DMS114 treated with DMSO at 0.1 percent for 48 hours (cell line): Measurements from ENCODE around the gene UBASH3B.
"Not testable (repeated sequence)": the region's sequence is repeated elsewhere in the genome, so short reads cannot be mapped to it uniquely, and the experiment has no call there.

Experiments
- DNase-seq: peaks from one replicate; lab custom pipeline; 2025; ENCODE audit not compliant: unreplicated experiment; lab: John Stamatoyannopoulos, UW

Gene UBASH3B

DNA sequence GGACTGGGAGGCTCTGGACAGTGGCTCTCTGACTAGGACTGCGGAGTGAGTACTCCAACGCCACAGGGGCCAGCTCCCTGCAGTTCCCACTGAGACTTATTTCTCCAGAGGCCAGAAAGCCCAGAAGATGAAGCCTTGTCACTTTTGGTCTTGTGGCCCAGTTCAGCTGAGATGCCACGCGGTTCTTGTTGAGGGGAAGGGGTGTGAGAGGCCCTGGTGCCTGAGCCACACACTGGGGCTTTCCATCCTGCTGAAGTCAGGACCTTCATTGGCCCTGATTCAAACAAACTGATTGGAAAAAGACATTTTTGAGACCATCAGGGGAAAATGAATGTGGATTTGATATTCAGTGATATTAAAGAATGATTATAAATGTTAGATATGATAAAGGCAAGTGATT, 73.6 kb downstream of the UBASH3B start:
- DNase-seq, result no peak

GRCh38 chr11:122730694-122731093, 75.2 kb downstream of the UBASH3B start:
- DNase-seq, result not testable (repeated sequence)

DNA sequence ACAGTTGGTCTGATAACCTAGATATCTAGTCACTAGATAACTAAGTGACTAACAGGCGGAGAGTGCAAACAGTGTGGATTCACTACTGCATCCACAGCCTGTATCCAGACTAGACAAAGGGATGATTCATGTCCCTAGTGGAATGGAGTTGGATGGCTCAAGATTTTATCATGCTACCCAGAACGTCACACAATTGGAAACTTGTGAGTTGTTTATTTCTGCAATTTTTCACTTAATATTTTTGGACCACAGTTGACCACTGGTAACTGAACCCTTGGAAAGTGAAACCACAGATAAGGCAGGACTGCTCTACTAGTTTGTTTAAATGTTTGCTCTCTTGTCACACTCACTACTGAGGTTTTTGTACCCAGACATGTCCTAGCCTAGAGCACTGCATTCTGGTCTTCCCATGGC, 76.0 kb downstream of the UBASH3B start:
- no peak for DNase-seq

- no peak for DNase-seq
Observed at GRCh38 chr11:122732342-122733315, 77.1 kb downstream of the UBASH3B start.

DNA sequence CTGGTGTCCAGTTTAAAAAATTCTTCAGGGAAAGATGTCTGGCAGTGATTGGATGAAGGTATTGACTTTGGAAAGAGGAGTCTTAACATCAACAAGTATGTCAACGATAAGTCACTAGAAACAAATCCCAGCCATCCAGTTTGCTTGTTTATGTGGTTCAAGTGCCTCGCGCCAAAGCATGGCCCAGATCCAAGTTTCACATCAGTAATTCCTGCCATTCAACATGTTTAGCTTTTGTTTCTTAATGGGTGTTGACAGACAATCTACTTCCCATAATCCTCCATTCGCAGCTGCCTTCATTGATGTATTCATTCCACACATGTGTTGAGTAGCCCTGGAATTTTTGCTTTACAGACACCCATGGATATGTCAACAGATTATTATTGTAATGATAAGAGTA, 77.8 kb downstream of the UBASH3B start:
- DNase-seq, result no peak

GRCh38 chr11:122734848-122735496, 79.5 kb downstream of the UBASH3B start:
- no peak for DNase-seq

GRCh38 chr11:122737951-122738693, 82.6 kb downstream of the UBASH3B start:
- DNase-seq, result no peak

GRCh38 chr11:122741613-122742300, 86.2 kb downstream of the UBASH3B start:
- no peak for DNase-seq

DNA sequence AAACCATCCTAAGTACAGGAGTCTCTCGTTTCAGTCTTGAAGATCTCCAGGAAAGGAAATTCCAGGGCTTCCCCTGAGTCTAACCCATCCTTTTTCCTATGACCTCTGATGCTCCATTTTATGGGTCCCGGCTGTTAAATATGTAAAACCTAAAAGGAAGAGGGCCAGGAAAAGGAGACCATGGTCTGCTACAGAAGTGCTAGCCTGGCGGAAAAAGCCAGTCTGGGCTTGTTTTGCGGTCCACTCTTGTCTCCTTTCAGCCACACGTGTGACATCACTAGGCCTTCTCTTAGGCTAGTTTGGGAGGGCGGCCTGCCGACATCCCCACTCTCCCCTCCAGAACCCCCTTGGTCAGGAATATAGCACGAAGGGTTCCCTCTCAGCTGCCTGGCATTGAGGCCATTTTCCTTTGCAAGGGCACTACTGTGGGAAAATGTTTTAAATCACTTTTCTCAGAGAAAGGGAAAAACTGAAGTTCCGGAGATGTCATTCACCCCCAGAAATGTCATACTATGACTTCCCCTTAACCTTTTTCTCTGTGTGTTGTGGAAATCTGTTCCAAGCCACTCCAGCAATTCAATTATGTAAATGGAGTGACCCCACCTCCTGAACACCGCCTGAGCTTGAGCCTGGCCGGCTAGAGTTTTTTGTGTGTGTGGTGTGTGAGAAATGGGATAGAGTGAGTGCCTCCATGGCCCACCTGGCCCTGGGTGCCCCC, 86.9 kb downstream of the UBASH3B start:
- DNase-seq, result no peak

GRCh38 chr11:122743097-122743741, 87.7 kb downstream of the UBASH3B start:
- DNase-seq, result no peak

GRCh38 chr11:122743949-122744348, 88.4 kb downstream of the UBASH3B start:
- no peak for DNase-seq

- DNase-seq, result no peak
Observed at GRCh38 chr11:122744357-122744756, 88.8 kb downstream of the UBASH3B start.

DNA sequence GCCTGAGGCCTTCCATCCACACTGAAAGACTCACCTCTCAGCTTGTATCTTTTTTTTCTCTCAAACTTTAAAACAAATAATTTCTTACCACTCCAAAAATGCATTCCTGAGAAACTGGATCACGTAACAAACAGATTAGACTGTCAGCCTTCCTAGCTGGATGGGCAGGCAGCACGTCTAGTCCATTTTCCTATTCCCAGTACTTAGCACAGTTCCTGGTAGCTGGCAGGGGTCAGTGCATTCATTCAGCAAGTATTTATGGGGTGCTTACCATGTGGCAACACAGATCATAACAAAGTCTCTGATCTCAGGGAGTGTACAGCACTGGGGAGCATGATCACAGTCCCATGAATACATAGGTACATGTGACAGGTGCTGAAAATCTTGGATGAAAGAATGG, 89.6 kb downstream of the UBASH3B start:
- no peak for DNase-seq

GRCh38 chr11:122746050-122746478, 90.5 kb downstream of the UBASH3B start:
- no peak for DNase-seq

- DNase-seq, result no peak
Observed at GRCh38 chr11:122746611-122747244, 91.2 kb downstream of the UBASH3B start.

DNA sequence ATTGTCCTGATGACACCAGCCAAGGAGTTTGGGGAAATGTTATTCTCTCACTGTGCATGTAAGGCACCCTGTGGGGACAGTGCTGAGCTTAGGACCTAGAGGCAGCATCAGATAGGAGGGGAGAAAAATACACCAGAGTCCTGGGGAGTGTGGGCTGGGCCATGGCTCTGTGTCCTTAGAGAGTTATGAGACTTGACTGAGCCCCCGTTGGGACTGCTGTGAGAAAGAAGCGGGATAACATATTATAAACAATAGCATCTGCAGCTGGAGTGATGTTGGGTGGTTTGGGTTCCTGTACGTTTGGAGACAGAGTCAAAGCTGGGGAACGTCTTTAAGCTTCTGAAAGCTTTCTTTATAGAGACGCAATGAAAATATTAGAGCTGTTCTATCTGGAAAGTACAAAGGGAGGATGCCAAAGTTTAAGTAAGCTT, 91.8 kb downstream of the UBASH3B start:
- no peak for DNase-seq

- no peak for DNase-seq
Observed at GRCh38 chr11:122749005-122749687, 93.6 kb downstream of the UBASH3B start.

DNA sequence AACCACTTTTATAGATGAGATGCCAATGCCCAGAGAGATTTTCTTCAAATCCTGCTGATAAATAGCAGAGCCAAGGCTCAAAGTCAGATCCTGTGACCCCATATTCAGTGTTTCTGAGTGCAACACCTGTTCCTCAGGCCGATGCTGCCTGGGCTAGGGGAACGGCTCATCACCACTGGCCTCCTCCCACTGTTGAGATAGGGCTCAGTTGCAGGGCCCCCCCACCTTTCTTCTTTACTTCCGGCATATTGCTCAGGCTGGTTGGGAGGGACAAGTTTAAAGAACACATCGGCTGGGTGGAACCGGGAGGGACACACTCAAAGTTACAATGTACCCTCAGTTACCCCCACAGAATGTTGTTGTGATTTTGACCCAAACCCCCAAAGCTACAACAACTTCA, 94.5 kb downstream of the UBASH3B start:
- no peak for DNase-seq
